ENCODE measurements around the gene FUT1.
"Not testable (repeated sequence)": the region's sequence is repeated elsewhere in the genome, so short reads cannot be mapped to it uniquely, and the experiment has no call there.

The FUT1 gene

DNA sequence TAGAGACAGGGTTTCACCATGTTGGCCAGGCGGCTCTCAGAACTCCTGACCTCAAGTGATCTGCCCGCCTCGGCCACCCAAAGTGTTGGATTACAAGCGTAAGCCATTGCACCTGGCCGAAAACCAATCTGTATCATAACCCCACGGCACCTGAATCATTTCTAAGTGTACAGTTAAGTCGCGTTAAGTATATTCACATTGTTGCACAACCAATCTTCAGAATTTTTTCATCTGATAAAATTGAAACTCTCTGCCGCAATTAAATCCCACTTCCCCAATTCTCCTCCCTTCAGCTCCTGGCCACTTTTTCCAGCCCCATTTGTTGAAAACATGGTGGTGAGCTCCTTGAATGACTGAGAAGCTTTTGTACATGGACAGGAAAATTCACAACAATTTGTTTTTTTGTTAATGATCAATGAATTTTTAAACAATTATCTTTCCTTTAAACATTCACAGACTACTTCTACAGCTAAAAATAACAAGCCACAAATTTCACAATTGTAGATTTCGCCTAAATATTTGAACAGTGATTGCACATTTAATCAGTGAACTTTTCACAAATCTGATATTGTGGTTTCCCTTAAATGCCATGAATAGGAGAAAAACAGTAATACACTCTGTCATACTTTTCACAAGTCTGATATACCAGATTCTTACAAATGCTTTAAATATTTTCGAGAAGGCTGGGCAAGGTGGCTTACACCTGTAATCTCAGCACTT lies 16.7 kb upstream of the FUT1 start:
- no peak for DNase-seq (ENCODE audit: low read depth)

DNA sequence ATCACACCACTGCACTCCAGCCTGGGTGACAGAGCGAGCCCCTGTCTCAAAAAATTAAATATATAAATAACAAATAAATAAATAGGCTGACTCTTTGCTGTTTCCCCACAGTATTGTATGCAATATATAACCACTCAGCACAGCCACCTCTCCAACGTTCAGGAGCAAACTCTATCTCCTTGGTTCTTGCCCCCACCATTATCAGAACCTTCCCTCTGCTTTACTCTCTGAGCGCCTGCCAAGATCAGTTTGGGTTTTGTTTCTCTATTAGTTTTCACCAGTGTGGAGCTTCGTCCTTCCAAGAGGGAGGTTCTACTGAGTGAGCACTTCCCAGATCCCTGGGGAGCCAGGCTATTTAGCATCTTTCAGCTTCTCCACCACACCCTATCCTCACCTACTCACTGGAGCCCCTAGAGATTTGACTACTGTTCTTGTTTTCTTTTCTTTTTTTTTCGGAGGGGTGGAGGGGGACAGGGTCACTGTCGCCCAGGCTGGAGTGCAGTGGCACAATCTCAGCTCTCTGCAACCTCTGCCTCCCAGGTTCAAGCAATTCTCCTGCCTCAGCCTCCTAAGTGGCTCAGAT lies 15.8 kb upstream of the FUT1 start:
- not testable (repeated sequence) for DNase-seq (ENCODE audit: low read depth)

DNA sequence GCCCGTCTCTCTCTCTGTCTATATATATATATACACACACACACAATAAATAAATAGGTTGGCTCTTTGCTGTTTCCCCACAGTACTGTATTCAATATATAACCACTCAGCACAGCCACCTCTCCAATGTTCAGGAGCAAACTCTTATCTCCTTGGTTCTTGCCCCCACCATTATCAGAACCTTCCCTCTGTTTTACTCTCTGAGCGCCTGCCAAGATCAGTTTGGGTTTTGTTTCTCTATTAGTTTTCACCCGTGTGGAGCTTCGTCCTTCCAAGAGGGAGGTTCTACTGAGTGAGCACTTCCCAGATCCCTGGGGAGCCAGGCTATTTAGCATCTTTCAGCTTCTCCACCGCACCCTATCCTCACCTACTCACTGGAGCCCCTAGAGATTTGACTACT lies 13.4 kb upstream of the FUT1 start:
- DNase-seq (ENCODE audit: low read depth), result not testable (repeated sequence)

DNA sequence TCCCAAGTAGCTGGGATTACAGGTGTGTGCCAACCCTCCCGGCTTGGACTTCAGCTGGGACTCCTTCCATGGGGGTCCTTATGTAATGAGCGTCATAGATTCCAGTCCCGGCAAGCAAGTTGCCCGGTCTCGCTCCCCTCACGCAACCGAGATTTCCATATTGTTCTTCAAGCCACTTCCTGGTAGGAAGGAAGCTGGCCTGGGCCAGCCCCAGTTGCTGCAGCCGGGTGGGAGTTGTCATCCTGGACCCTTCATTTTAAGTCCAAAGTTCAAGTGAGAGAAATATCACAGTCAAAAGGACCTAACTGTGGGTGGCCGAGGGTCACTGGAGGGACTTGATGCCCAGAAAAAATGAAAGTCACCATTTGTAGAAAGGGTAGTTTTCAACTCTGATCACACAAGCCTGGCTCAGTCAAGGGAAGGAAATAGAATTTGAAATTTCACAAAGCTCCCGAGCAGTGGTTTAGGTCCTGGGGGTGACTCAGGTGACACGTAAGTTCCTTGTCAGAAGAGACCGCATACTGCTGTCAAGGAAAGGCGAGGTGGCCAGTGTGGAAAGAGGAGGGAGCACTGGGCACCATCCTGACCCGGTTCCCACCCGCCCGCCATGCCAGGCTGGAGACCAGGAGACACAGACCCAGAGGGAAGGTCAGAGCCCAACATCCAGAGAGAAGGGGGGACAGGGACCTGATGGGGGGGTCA lies 8.2 kb upstream of the FUT1 start:
- DNase-seq (ENCODE audit: low read depth), result no peak

DNA sequence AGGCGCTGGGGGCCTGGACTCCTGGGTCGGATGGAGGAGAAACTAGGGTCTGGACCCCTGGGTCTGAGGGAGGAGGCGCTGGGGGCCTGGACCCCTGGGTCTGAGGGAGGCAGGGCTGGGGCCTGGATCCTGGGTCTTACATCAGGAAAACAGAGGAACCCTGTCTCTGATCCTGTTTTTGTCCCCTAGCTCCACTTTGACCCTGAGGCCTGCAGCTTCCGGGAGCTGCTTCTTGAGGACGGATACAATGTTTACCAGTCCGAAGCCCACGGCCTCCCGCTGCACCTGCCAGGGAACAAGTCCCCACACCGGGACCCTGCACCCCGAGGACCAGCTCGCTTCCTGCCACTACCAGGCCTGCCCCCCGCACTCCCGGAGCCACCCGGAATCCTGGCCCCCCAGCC lies 5.3 kb upstream of the FUT1 start:
- DNase-seq (ENCODE audit: low read depth), result no peak

DNA sequence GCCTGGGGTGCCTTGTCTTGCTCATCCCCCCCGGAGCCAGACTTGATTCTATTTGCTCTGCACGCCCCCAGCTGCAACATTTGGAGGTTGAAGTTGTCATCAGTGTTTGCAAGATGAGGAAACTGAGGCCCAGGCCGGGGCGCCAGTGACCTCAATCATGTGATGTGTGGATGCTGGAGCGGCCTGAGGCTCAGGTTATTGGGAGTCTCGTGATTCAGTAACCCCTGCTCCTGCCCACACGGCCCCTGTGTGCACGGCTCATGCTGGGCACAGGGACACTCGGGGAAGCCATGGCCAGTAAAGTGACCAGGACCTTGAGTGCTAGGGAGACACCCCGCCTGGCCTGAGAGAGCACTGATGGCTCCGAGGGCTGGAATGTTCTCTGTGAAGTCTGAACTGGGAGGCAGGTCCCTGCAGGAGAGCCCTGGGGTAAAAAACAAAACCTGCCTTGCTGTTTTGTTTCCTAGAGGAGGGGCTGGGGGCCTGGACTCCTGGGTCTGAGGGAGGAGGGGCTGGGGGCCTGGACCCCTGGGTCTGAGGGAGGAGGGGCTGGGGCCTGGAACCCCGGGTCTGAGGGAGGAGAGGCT lies 4.7 kb upstream of the FUT1 start:
- no peak for DNase-seq (ENCODE audit: low read depth)

DNA sequence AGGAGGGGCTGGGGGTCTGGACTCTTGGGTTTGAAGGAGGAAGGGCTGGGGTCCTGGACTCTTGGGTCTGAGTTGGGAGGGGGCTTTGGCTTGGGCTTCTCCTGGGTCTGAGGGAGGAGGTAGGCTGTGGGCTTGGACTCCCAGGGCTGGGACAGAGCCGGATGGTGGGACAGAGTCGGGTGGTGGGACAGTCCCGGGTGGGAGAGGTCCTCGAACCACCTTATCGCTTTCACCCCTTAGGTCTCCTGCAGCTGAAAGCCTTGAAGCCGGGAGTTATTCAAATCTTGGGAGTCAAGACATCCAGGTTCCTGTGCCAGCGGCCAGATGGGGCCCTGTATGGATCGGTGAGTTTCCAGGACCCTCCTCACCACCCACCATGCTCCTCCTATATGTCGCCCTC lies 4.2 kb upstream of the FUT1 start:
- no peak for DNase-seq (ENCODE audit: low read depth)

DNA sequence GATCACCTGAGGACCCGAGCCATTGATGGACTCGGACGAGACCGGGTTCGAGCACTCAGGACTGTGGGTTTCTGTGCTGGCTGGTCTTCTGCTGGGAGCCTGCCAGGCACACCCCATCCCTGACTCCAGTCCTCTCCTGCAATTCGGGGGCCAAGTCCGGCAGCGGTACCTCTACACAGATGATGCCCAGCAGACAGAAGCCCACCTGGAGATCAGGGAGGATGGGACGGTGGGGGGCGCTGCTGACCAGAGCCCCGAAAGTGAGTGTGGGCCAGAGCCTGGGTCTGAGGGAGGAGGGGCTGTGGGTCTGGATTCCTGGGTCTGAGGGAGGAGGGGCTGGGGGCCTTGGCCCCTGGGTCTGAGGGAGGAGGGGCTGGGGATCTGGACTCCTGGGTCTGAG lies 3.8 kb upstream of the FUT1 start:
- DNase-seq (ENCODE audit: low read depth), result no peak

DNA sequence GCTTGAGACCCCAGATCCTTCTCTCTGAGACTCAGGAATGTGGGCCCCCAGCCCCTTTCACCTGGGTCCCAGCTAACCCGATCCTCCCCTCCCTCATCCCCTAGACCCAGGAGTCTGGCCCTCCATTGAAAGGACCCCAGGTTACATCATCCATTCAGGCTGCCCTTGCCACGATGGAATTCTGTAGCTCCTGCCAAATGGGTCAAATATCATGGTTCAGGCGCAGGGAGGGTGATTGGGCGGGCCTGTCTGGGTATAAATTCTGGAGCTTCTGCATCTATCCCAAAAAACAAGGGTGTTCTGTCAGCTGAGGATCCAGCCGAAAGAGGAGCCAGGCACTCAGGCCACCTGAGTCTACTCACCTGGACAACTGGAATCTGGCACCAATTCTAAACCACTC lies 3.3 kb upstream of the FUT1 start:
- no peak for DNase-seq (ENCODE audit: low read depth)

DNA sequence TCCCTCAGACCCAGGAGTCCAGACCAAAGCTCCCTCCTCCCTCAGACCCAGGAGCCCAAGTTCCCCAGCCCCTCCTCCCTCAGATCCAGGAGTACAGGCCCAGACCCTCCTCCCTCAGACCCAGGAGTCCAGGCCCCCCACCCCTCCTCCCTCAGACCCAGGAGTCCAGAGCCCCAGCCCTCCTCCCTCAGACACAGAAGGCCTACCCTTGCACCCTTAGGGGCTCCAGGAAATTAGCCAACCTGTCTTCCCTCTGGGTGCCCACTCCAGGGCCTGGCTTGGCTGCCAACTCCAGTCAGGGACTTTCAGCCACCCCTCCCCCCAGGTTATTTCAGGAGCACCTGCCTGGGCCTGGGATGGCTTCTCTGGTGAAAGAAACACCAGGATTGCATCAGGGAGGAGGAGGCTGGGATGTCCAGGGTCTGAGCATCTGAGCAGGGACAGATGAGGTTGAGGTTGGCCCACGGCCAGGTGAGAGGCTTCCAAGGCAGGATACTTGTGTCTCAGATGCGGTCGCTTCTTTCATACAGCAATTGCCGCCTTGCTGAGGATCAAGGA lies 2.7 kb upstream of the FUT1 start, which contains the start of gene FGF21:
Gene FGF21, plus strand, starts transcription at position 441 of the 558 bp plus-strand sequence. CDS start 713 bp downstream, outside the sequence.
- no peak for DNase-seq (ENCODE audit: low read depth)

DNA sequence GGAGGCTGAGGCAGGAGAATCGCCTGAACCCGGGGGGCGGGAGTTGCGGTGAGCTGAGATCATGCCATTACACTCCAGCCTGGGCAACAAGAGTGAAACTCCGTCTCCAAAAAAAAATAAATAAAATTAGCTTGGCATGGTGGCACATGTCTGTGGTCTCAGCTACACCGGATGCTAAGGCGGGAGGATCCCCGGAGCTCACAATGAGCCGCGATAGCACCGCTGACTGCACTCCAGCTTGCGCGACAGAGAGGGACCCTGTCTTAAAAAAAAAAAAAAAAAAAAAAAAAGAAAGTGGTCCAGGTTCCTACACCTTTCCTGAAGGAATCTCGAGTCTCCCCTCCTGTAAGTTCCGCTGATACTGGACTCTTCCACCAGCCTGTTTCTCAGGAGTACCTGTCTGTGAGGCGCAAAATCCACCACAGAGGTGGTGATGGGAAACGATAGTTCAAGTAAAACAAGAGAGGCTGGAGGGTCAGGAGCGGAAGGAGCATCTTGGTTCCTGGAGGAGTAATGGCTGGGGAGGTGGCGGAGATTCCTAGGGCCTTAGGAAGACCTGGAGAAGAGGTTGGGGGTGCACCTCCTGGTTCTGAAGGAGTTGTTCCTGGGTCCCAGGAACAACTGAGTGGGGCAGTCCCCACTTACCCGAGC lies 471 bp downstream of the FUT1 start:
- no peak for DNase-seq (ENCODE audit: low read depth)

DNA sequence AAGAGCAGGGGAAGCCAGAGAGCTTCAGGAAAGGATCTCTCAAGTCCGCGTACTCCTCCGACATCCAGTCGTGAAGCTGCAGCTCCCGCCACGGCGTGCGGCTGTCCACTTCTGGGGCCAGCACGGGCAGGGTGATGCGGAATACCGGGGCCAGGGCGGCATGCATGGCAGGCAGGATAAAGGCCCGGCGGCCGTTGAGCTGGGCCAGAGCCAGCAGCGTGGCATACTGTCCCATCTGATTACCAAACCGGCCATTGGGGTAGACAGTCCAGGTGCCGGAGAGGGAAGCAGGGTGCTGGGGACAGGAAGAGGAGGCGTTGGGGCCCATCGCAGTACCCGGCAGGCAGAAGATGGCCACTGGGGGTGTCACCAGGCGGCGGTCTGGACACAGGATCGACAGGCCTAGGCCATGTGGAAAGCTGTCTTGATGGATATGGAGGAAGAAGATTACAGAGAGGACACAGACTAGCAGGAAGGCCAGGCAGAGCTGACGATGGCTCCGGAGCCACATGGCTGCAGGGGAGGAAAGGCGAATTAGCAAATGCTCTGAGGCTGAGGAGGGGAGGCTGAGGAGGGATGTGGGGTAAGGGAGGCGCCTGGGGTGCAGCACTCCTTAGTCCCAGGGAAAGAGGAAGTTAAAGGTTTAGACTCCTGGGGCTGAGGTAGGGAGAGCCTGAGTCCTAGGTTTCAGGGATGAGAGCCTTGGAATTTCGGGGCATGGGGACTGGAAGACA lies 1.5 kb downstream of the FUT1 start:
- no peak for DNase-seq (ENCODE audit: low read depth)

DNA sequence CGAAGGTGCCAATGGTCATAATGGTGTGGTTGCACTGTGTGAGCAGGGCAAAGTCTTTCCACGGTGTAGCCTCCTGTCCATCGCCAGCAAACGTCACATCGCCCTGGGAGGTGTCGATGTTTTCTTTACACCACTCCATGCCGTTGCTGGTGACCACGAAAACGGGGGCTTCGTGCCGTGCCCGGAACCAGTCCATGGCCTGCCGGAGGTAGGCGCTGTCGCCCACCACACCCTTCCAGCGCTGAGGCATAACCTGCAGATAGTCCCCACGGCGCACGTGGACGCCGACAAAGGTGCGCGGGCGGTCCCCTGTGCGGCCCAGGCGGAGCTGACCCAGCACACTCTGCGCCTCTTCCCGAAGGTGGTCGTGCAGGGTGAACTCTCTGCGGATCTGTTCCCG lies 2.1 kb downstream of the FUT1 start:
- no peak for DNase-seq (ENCODE audit: low read depth)

DNA sequence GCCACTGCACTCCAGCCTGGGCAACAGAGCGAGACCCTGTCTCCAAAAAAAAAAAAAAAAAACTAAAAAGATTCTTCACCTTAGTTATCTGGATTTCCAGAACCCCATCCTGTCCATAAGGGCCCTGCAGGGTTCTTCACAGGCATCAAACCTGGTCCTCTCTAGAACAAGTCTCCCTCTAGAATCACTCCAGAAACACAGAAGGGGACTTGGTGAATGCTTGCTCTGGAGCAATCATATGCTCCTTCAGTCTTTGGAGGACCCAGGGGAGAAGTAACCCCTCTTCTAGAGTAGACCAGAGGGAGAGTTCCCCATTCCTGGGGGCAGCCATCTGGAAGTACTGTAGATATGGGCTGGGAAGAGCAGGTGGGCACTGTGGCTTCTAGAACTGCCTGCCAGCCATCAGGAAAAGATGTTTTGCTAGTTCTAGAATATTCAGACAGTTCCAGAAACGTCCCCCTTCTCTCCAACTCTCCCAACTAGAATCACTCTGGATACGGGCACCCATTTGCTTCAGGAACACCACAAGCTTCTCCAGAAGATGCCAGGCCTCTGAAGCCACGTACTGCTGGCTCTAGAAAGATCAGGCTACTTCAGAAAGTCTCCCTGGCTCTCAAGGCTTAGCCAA lies 2.8 kb downstream of the FUT1 start:
- no peak for DNase-seq (ENCODE audit: low read depth)

DNA sequence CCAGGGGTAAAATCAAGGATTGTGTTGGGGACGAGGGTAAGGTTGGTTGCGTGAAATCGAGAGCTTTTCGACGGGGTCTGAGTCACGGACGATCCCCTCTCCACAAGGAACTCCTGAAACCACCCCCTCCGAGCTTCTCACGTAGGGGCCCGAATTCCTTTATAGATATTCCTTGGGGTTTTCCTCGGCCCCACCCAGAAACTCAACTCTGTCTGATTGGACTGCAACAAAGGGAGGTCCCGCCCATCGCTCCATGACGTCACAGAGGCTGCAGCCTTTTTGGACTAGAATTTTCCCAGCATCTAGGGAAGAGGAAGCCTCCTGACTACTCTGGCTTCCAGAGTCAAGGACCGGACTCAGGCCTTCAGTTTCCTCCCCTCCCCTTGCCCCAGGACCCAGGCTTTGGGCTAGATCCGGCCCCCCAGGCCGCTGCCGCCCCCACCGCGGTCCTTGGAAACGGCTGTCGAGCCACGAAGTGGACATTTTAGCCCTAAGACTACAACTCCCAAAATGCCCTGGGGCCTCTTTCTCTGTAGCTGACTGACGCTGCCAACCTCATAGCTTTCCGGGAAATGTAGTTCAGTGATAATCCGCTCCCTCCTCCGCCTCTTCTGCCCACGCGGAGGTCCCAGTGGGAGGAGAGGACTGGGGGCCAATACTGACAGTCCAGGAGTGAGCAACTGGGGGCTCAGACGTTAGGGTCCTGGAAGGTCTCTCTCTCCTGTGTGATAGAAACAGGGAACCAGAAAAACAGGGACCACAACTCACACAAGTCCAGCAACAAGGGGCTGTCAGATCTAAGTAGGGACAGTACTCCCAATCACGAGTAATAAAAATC lies 5.5 kb downstream of the FUT1 start, which contains the start of gene IZUMO1:
Gene IZUMO1, minus strand, starts transcription at position 172 of the 838 bp plus-strand sequence. CDS start 1,050 bp downstream, outside the sequence.
- DNase-seq (ENCODE audit: low read depth), result peak; percentile 77

DNA sequence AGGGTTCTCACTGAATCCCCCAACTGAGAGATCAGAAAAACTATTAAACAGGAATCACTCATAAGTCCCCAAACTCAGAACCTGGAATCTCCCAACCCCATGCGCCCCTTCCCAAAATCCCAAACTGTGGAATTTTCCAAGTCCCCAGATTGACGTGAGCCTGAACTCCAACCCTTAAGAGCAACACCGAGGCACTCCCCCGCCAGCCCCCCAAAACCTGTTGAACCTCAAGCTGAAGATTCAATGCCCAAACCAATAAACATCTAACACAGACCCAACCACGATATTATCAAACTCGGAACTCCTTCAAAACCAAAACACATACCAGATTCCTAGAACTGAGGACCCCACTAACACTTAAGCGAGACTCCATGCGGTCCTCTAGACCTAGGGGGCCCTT lies 6.3 kb downstream of the FUT1 start:
- no peak for DNase-seq (ENCODE audit: low read depth)

DNA sequence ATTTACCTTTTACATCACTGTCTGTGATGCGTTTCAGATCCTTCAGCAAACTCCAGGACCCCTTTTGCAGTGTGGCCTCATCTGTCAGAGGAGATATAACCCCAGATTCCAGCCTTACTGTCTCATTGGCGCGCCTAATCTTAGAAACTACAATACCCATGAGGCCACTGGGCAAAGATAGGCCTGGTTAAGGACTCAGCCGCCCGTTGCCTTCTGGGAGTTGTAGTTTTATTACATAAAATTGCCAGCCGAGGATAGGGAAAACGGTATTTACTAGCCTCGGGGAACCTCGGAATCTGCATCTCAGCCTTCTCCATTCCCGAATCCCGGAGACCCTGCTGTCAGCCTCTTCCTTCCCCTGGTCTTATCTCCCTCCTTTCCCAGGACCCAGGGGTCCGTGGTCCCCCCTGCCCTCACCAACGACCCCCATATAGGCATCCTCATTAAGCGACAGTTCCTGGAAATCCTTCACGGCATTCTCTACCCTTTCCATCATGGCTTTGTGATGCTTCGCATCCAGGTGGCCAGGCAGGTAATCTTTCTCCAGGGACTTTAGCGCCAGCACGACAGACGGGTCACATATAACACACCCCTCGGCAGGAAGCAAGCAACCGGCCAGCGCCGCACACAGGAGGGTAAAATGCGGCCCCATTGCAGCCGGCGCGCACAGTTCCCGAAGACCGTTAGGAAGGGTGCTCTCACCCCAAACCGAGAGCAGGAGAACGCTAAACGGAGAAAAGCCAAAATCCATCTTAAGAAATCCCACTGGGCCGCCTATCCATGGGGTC lies 7.0 kb downstream of the FUT1 start:
- DNase-seq (ENCODE audit: low read depth), result peak; percentile 41

DNA sequence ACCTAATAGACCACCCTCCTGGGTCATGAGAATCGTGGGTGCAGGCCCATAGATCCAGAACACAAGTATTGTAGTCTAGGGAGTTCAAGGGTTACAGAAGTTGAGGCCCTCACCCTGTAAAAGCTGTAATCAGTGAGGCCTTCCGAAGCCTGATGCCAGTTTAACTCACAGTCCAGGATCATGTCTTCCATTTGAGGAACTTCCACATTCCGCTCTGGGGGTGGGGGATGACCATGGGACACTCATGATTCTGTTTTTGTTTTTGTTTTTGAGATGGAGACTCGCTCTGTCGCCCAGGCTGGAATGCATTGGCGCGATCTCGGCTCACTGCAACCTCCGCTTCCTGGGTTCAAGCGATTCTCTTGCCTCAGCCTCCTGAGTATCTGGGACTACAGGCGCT lies 10.3 kb downstream of the FUT1 start:
- no peak for DNase-seq (ENCODE audit: low read depth)
